HepG2 (cell line): ENCODE results near the gene ACER3. TPM values are rescaled to one million over a fixed set of nuclear protein-coding genes. Genes with fewer than 3 reads are reported as not detected.

ENCODE experiments used
- ARID5B ChIP-seq: IDR thresholded peaks from 2 replicates; pipeline ENCODE4 v1.4.0; 2020; ENCODE audit warnings: mild to moderate bottlenecking, missing genetic modification reagents
- CEBPG ChIP-seq: IDR thresholded peaks from 2 replicates; pipeline ENCODE4 v1.6.1; 2016
- GTF2F1 ChIP-seq: fragments of 150-350 bp; IDR thresholded peaks from 2 replicates; pipeline ENCODE4 v1.6.1; 2014; ENCODE audit warnings: low read length
- HNF4A ChIP-seq: sonication (generic); formaldehyde crosslinking; IDR thresholded peaks from 2 replicates; pipeline ENCODE4 v1.4.0; 2020; ENCODE audit warnings: missing genetic modification reagents
- HNF4G ChIP-seq, 2 experiments: sonication (generic) in 1 of 2; formaldehyde crosslinking in 1 of 2; IDR thresholded peaks; 2 replicates each; pipeline versions ENCODE4 v1.4.0 to v1.6.1; 2011 to 2020; ENCODE audit warnings: borderline replicate concordance in 2 of 2, low read depth in 2 of 2, mild to moderate bottlenecking in 2 of 2, low read length in 1 of 2, missing genetic modification reagents in 1 of 2, moderate library complexity in 1 of 2
- SOX13 ChIP-seq, 3 experiments: fragments of 450-650 bp in 1 of 3; sonication (generic) in 1 of 3; formaldehyde crosslinking in 1 of 3; IDR thresholded peaks in 2 of 3; conservative IDR thresholded peaks in 1 of 3; 2 replicates each; pipeline versions ENCODE4 v1.5.0 to v1.6.1; 2016 to 2020; ENCODE audit warnings: antibody characterized with exemption in 1 of 3, mild to moderate bottlenecking in 1 of 3, missing compliant biosample characterization in 1 of 3, missing genetic modification reagents in 1 of 3, moderate library complexity in 1 of 3
- SOX5 ChIP-seq: IDR thresholded peaks from 2 replicates; pipeline ENCODE4 v1.6.1; 2016; ENCODE audit warnings: borderline replicate concordance
- SOX6 ChIP-seq, 2 experiments: fragments of 450-650 bp in 1 of 2; sonication (generic) in 1 of 2; formaldehyde crosslinking in 1 of 2; IDR thresholded peaks; 2 replicates each; pipeline versions ENCODE4 v1.4.0 to v1.6.1; 2017 to 2020; ENCODE audit warnings: antibody characterized with exemption in 1 of 2, mild to moderate bottlenecking in 1 of 2, missing genetic modification reagents in 1 of 2
- ZNF10 ChIP-seq: sonication (generic); formaldehyde crosslinking; IDR thresholded peaks from 2 replicates; pipeline ENCODE4 v1.4.0; 2020; ENCODE audit warnings: mild to moderate bottlenecking, low read depth, missing genetic modification reagents, borderline replicate concordance
- polyA plus RNA-seq, 8 experiments: library from polyadenylated mRNA; depleted of rRNA in 3 of 8; stranded (reverse) in 7 of 8; unstranded in 1 of 8; fragments of >200 nt; fragmentation: Illumina TruSeq in 4 of 8; extraction: Trizol in 4 of 8; gene quantifications; 2 replicates each; pipeline versions ENCODE4 v1.2.1 to v1.2.3, GENCODE V29; 2011 to 2016; ENCODE audit warnings: low read depth in 4 of 8, missing spikeins in 1 of 8, mixed read lengths in 1 of 8; ENCODE audit not compliant: insufficient read depth in 1 of 8
- total RNA-seq, 5 experiments: library from RNA; depleted of rRNA; stranded (reverse); fragments of >200 nt; fragmentation: Illumina TruSeq; extraction: Trizol; gene quantifications; 2 replicates each; pipeline ENCODE4 v1.2.3, GENCODE V29; 2016; ENCODE audit warnings: low read depth in 1 of 5

Gene ACER3
- total and polyA plus RNA-seq, 2 of the 13 experiments (the other 11 are each of a cell fraction or from before 2014, with no cell fraction given) = 6.0 to 9.8 TPM

- 0 out of 2 replicates have a peak, but pooled peaks have one; percentile 28 for TF ChIP-seq ARID5B (CRISPR knock-in tag)
- TF ChIP-seq SOX13 (IDR thresholded peaks at IDR 0.05) = no peak
- TF ChIP-seq SOX13 (CRISPR knock-in tag; conservative IDR thresholded peaks at IDR 0.05 in 1 of 2, IDR thresholded peaks at IDR 0.05 in 1 of 2) = peak in 1 of 2 experiments; percentile 63; a peak in 2 of 4 replicates
- peak; percentile 69 for TF ChIP-seq HNF4A (CRISPR knock-in tag)
- TF ChIP-seq ZNF10 (CRISPR knock-in tag) = no peak
- peak; percentile 40; the same call in 1 of the 2 replicates for TF ChIP-seq SOX5
- TF ChIP-seq HNF4G (IDR thresholded peaks at IDR 0.05; ENCODE audit: borderline replicate concordance, low read depth, low read length) = peak; percentile 60
- no peak for TF ChIP-seq HNF4G (CRISPR knock-in tag; IDR thresholded peaks at IDR 0.05; ENCODE audit: borderline replicate concordance, low read depth)
- peak; percentile 62 for TF ChIP-seq CEBPG (CRISPR knock-in tag)
- no peak for TF ChIP-seq GTF2F1
- no peak for TF ChIP-seq SOX6 (IDR thresholded peaks at IDR 0.05)
- peak; percentile 43; the same call in 1 of the 2 replicates for TF ChIP-seq SOX6 (CRISPR knock-in tag; IDR thresholded peaks at IDR 0.05)
Observed at GRCh38 chr11:76889411-76889975, 28.8 kb downstream of the ACER3 start (continued).
